Measurements from ENCODE around the gene DNAH12. TPM values are rescaled to one million over a fixed set of nuclear protein-coding genes. Genes with fewer than 3 reads are reported as not detected.

Gene DNAH12
- total RNA-seq, 1 donor from 2014 or later, result 0.23 TPM

- H3K27me3 ChIP-seq (ENCODE audit: insufficient read depth, low read length), result no peaks in the 10 kb centered on the region
- no peak for FAIRE-seq
- H3K79me2 ChIP-seq (ENCODE audit: insufficient read depth, low read length), result no peaks in the 10 kb centered on the region
- Mint-ChIP-seq H3K27ac (ENCODE audit: unreplicated experiment) (no peak overlapping the region), H3K9me3 (ENCODE audit: unreplicated experiment) (peaks cover 3% of the 10 kb centered on the region), H3K4me1 (ENCODE audit: low read depth, unreplicated experiment) (no peaks in the 10 kb centered on the region), H3K4me3 (ENCODE audit: unreplicated experiment) (no peak overlapping the region), H3K36me3 (ENCODE audit: low read depth, unreplicated experiment) (no peaks in the 10 kb centered on the region), H3K27me3 (ENCODE audit: low read depth, unreplicated experiment) (no peaks in the 10 kb centered on the region)
- H3K4me1 ChIP-seq (ENCODE audit: insufficient read depth, low read length), result no peaks in the 10 kb centered on the region
- no peak overlapping the region for H3K4me2 ChIP-seq (ENCODE audit: low read length)
- no peak overlapping the region for H3K9ac ChIP-seq (ENCODE audit: low read length)
- H3K36me3 ChIP-seq (ENCODE audit: insufficient read depth, low read length), result no peaks in the 10 kb centered on the region
- no peaks in the 10 kb centered on the region for H3K9me3 ChIP-seq (ENCODE audit: insufficient read depth, low read depth, low read length)
- no peak overlapping the region for H2AFZ ChIP-seq (ENCODE audit: low read depth, low read length)
- H4K20me1 ChIP-seq (ENCODE audit: insufficient read depth, low read length), result no peaks in the 10 kb centered on the region
- H3K4me3 ChIP-seq (ENCODE audit: insufficient read depth, low read depth, low read length), result no peak overlapping the region
- TF ChIP-seq CTCF (IDR thresholded peaks at IDR 0.05; ENCODE audit: insufficient read depth, low read depth, low read length) (no peak), EZH2 (IDR thresholded peaks at IDR 0.05; ENCODE audit: insufficient read depth, low read length) (no peak)
- no peak for DNase-seq (ENCODE audit: low read depth)
- H3K27ac ChIP-seq (ENCODE audit: low read depth, low read length), result no peak overlapping the region
Measured at GRCh38 chr3:57393977-57394376, 150.2 kb downstream of the DNAH12 start.

- Histone ChIP-seq H3K27ac (ENCODE audit: low read depth, low read length) (no peak overlapping the region), H4K20me1 (ENCODE audit: insufficient read depth, low read length) (no peaks in the 10 kb centered on the region), H2AFZ (ENCODE audit: low read depth, low read length) (no peak overlapping the region), H3K4me2 (ENCODE audit: low read length) (no peak overlapping the region), H3K4me1 (ENCODE audit: insufficient read depth, low read length) (no peaks in the 10 kb centered on the region), H3K4me3 (ENCODE audit: insufficient read depth, low read depth, low read length) (no peak overlapping the region), H3K9ac (ENCODE audit: low read length) (no peak overlapping the region), H3K79me2 (ENCODE audit: insufficient read depth, low read length) (no peaks in the 10 kb centered on the region), H3K27me3 (ENCODE audit: insufficient read depth, low read length) (no peaks in the 10 kb centered on the region), H3K36me3 (ENCODE audit: insufficient read depth, low read length) (no peaks in the 10 kb centered on the region), H3K9me3 (ENCODE audit: insufficient read depth, low read depth, low read length) (no peaks in the 10 kb centered on the region)
- no peaks in the 10 kb centered on the region for H3K27me3 Mint-ChIP-seq (ENCODE audit: low read depth, unreplicated experiment)
- no peaks in the 10 kb centered on the region for H3K4me1 Mint-ChIP-seq (ENCODE audit: low read depth, unreplicated experiment)
- H3K9me3 Mint-ChIP-seq (ENCODE audit: unreplicated experiment), result peaks cover 3% of the 10 kb centered on the region
- H3K36me3 Mint-ChIP-seq (ENCODE audit: low read depth, unreplicated experiment), result no peaks in the 10 kb centered on the region
- H3K27ac Mint-ChIP-seq (ENCODE audit: unreplicated experiment), result no peak overlapping the region
- FAIRE-seq, result no peak
- DNase-seq (ENCODE audit: low read depth), result no peak
- no peak for TF ChIP-seq CTCF (IDR thresholded peaks at IDR 0.05; ENCODE audit: insufficient read depth, low read depth, low read length)
- TF ChIP-seq EZH2 (IDR thresholded peaks at IDR 0.05; ENCODE audit: insufficient read depth, low read length), result no peak
- H3K4me3 Mint-ChIP-seq (ENCODE audit: unreplicated experiment), result no peak overlapping the region
Measured at GRCh38 chr3:57391767-57392166, 152.4 kb downstream of the DNAH12 start.

- H3K4me1 Mint-ChIP-seq (ENCODE audit: low read depth, unreplicated experiment), result no peaks in the 10 kb centered on the region
- H3K9me3 Mint-ChIP-seq (ENCODE audit: unreplicated experiment), result peaks cover 3% of the 10 kb centered on the region
- Histone ChIP-seq H3K36me3 (ENCODE audit: insufficient read depth, low read length) (no peaks in the 10 kb centered on the region), H3K27me3 (ENCODE audit: insufficient read depth, low read length) (no peaks in the 10 kb centered on the region), H2AFZ (ENCODE audit: low read depth, low read length) (no peak overlapping the region), H3K27ac (ENCODE audit: low read depth, low read length) (no peak overlapping the region), H3K4me3 (ENCODE audit: insufficient read depth, low read depth, low read length) (no peak overlapping the region), H4K20me1 (ENCODE audit: insufficient read depth, low read length) (no peaks in the 10 kb centered on the region), H3K9me3 (ENCODE audit: insufficient read depth, low read depth, low read length) (no peaks in the 10 kb centered on the region), H3K79me2 (ENCODE audit: insufficient read depth, low read length) (no peaks in the 10 kb centered on the region), H3K4me2 (ENCODE audit: low read length) (no peak overlapping the region), H3K9ac (ENCODE audit: low read length) (no peak overlapping the region), H3K4me1 (ENCODE audit: insufficient read depth, low read length) (no peaks in the 10 kb centered on the region)
- no peak for TF ChIP-seq CTCF (IDR thresholded peaks at IDR 0.05; ENCODE audit: insufficient read depth, low read depth, low read length)
- TF ChIP-seq EZH2 (IDR thresholded peaks at IDR 0.05; ENCODE audit: insufficient read depth, low read length), result no peak
- no peak overlapping the region for H3K27ac Mint-ChIP-seq (ENCODE audit: unreplicated experiment)
- H3K36me3 Mint-ChIP-seq (ENCODE audit: low read depth, unreplicated experiment), result no peaks in the 10 kb centered on the region
- FAIRE-seq (no peak), DNase-seq (ENCODE audit: low read depth) (no peak)
- H3K27me3 Mint-ChIP-seq (ENCODE audit: low read depth, unreplicated experiment), result no peaks in the 10 kb centered on the region
- H3K4me3 Mint-ChIP-seq (ENCODE audit: unreplicated experiment), result no peak overlapping the region
Measured at GRCh38 chr3:57389271-57389670, 154.9 kb downstream of the DNAH12 start.

All from astrocyte (in vitro differentiated cells and primary cell).